ENCODE measurements around the gene COG5. TPM values are rescaled to one million over a fixed set of nuclear protein-coding genes. Genes with fewer than 3 reads are reported as not detected.

The COG5 gene
- total and polyA plus RNA-seq, 2 of the 4 experiments (the other 2 are of a cell fraction), result 18.5 to 27.4 TPM

- peak overlapping the region; percentile 75 for H4K91ac ChIP-seq (ENCODE audit: insufficient read depth, low read depth, low read length)
- peak overlapping the region; percentile 82 for H3K23ac ChIP-seq (ENCODE audit: low read depth, low read length)
- no peaks in the 10 kb centered on the region for H3K27me3 ChIP-seq (ENCODE audit: control insufficient read depth, insufficient read depth, low read length)
- peak overlapping the region; percentile 95 for H3K14ac ChIP-seq (replicated peaks; ENCODE audit: low read depth, low read length)
- CTCF ChIA-PET, result interaction anchor here (0.6 kb wide), 1 partner anchor 15 kb away, joined by 3 read pairs; no protein-coding TSS in a partner anchor
- peaks cover 5% of the 10 kb centered on the region; the same call in 1 of the 2 replicates for H3K4me1 ChIP-seq (ENCODE audit: control insufficient read depth, insufficient read depth, low read length)
- no peaks in the 10 kb centered on the region for H3K9me3 ChIP-seq (ENCODE audit: control insufficient read depth, insufficient read depth, low read length)
- H3K18ac ChIP-seq (ENCODE audit: low read depth, low read length), result peak overlapping the region; percentile 44; the same call in 1 of the 2 replicates
- peak overlapping the region; percentile 86 for H2BK120ac ChIP-seq (ENCODE audit: low read depth, low read length)
- H3K9me1 ChIP-seq (ENCODE audit: insufficient read depth, low read length), result no peaks in the 10 kb centered on the region
- no peaks in the 10 kb centered on the region for H4K20me1 ChIP-seq (ENCODE audit: insufficient read depth, low read length)
- H3K9ac ChIP-seq (ENCODE audit: low read depth, low read length), result peak overlapping the region; percentile 92
- peak overlapping the region; percentile 74 for H3K27ac ChIP-seq (ENCODE audit: insufficient read depth, low read length)
- WGBS, 2 experiments (ENCODE audit: extremely low coverage in 2 of 2, insufficient read length in 1 of 2), result 0% methylated on average over 4 of the region's 21 CpGs; no CpG with 5 or more reads in 1 of the 2 experiments
- peak; percentile 8 for DNase-seq
- no TSS peak for BruUV-seq (replicated peaks)
- peak overlapping the region; percentile 71; the same call in 1 of the 2 replicates for H2BK20ac ChIP-seq (ENCODE audit: low read depth, low read length)
- dilution Hi-C loops (cut with HindIII; ENCODE audit: low sequenced_read_pairs, unreplicated experiment) (no loop called here), intact Hi-C loops (cut with micrococcal nuclease) (no loop called here), in situ Hi-C loops (cut with MboI; ENCODE audit: low sequenced_read_pairs) (no loop called here)
- peak; percentile 56 for ATAC-seq (ENCODE audit: low read depth)
- TF ChIP-seq MXI1 (IDR thresholded peaks at IDR 0.05; ENCODE audit: borderline replicate concordance, low read depth, low read length) (0 out of 2 replicates have a peak, but pooled peaks have one; percentile 3), CHD1 (IDR thresholded peaks at IDR 0.05; ENCODE audit: low read depth, low read length) (no peak)
- H2AFZ ChIP-seq (replicated peaks; ENCODE audit: low read length, poor library complexity), result peak overlapping the region; percentile 100
- peak overlapping the region; percentile 93 for H4K5ac ChIP-seq (ENCODE audit: low read depth, low read length)
- H3K56ac ChIP-seq (ENCODE audit: extremely low read depth, insufficient read depth, low read length), result peak overlapping the region; percentile 19
- H3K36me3 ChIP-seq (ENCODE audit: control insufficient read depth, insufficient read depth, low read length), result no peaks in the 10 kb centered on the region
- POLR2A ChIA-PET (ENCODE audit: unreplicated experiment), result no interaction called here
- H4K8ac ChIP-seq (ENCODE audit: low read depth in 2 of 2, low read length in 2 of 2), result peak overlapping the region; percentile 91 to 96
- peak overlapping the region; percentile 94 for H3K4ac ChIP-seq (ENCODE audit: low read depth, low read length)
- peaks cover 22 to 55% of the 10 kb centered on the region in 2 experiments for H3K79me1 ChIP-seq (ENCODE audit: low read depth in 1 of 2, low read length in 2 of 2)
- H3K4me3 ChIP-seq (ENCODE audit: insufficient read depth, low read depth, low read length), result peak overlapping the region; percentile 90
- H3K4me2 ChIP-seq (ENCODE audit: low read depth, low read length), result peak overlapping the region; percentile 65
- H2AK5ac ChIP-seq (ENCODE audit: low read depth, low read length), result peak overlapping the region; percentile 93; the same call in 1 of the 2 replicates
- peak overlapping the region; percentile 73 for H2BK5ac ChIP-seq (ENCODE audit: low read depth, low read length, poor library complexity, severe bottlenecking)
- H2AK9ac ChIP-seq (replicated peaks; ENCODE audit: low read depth, low read length, poor library complexity), result peak overlapping the region; percentile 94
- peak overlapping the region; percentile 34; the same call in 1 of the 3 replicates for H2BK15ac ChIP-seq (ENCODE audit: low read depth, low read length)
Measured at GRCh38 chr7:107563081-107563774, 492 bp downstream of the COG5 start.

All from IMR-90 (cell line).